Fibroblast of skin of left biceps (primary cell): Measurements from ENCODE around the gene PAIP1.
"Not testable (repeated sequence)": the region's sequence is repeated elsewhere in the genome, so short reads cannot be mapped to it uniquely, and the experiment has no call there.

Experiments used
- DNase-seq, 2 experiments: peaks; one replicate each; pipeline ENCODE4 v3.0.0-alpha.2; 2013; ENCODE audit warnings: low read depth in 2 of 2

Gene PAIP1

DNA sequence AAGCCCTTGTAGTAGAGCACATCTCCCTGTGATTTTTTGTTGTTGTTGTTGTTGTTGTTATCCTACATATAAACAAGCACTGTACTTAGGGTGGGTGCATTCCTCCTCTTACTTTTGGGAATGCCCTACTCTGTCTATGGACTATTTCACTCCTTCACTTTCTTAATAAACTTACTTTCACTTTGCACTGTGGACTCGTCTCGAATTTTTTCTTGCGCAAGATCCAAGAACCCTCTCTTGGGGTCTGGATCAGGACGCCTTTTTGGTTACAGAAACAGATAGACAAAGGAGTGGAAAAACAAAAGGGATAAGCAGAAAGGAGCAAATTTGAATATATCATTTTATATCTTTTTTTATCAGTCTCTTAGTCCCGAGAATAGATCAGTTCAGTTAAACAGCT is 14.4 kb upstream of the PAIP1 start:
- DNase-seq: no peak

DNA sequence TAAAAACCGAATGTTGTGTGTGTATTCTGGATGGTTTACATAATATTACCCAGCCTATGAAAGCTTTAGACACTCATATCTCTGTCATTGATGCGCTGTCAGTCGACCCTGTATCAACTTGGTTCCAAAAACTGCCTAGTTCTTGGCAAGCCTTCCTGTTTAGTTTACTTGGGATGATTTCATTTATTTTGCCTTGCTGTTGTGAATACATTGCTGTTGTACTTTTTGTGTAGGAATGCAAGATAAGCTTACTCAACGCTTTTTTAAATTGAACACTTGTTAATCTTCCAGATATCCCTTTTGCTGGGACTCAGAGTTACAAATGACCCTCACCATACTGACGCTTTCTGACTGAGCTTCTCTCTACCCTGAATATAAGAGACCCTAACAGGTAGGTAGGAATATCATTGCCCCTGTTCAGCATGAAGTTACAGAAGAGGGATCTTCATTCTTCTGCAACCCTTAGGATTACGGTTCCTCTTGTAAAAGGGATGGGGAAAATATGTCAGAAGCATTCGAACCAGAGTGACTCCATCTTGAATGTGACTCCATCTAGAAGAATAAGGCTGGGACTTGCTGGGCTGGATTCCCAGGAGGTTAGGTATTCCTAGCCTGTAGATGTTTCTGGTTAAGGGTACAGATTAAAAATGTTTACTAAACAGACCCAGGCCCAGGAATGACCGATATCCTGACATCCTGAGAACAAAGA is 13.7 kb upstream of the PAIP1 start:
- no peak for DNase-seq

DNA sequence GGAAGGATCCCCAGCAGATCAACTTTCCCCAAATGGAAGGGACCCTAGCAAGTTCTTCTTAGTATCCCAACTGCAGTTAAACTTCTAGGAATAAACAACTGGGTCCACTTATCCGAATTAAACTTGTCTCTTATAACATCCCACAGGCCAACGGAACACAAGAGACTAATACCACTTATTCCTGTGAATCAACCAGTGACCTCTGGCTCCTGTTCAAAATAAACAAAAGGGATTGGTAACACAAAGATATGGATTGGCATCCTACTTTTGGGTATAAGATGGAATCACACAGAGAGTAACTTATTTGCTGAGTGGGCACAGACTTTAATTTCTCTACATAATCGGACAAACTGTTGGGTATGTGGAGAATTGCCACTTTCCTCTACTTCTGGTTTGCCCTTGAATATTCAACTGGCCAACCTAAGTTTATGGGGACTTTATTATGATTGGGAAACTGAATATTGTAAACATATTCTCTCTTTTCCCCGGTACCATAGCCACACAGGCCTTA is 12.4 kb upstream of the PAIP1 start:
- DNase-seq: no peak

GRCh38 chr5:43567967-43568366 is 11.1 kb upstream of the PAIP1 start:
- DNase-seq: no peak

DNA sequence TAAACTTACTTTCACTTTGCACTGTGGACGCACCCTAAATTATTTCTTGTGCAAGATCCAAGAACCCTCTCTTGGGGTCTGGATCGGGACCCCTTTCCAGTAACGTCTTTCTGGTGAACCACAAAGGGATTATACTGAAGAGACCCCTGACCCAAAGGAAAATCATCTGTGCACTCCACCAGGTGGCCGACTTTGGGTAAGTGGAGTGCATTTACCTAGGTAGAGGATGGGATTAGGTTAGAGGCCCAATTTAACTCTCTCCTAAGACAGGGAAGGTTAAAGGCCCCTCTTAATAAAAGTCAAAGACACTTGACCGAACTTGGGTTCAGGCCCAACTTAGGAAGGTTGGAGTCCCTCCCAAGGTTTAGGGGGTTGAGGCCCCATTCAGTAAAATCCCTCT is 8.2 kb upstream of the PAIP1 start:
- DNase-seq: no peak

DNA sequence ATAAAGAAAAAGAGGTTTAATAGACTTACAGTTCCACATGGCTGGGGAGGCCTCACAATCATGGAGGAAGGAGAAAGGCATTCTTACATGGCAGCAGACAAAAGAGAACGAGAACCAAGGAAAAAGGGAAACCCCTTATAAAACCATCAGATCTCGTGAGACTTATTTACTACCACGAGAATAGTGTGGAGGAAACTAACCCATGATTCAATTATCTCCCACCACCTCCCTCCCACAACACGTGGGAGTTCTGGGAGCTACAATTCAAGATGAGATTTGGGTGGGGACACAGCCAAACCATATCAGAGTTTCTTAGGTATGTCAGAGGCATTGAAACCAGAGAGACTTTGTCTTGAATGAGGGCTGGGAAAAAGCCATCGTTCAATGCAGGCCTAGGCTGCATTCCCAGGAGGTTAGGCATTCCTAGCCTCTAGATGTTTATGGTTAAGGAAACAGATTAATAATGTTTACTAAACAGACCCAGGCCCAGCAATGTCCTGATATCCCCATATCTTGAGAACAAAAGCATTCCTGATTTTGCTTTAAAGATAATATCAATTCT is 7.5 kb upstream of the PAIP1 start:
- DNase-seq: no peak

GRCh38 chr5:43563321-43563720 is 6.4 kb upstream of the PAIP1 start:
- DNase-seq: no peak

- peak; percentile 37 to 49 for DNase-seq
Measured at GRCh38 chr5:43561356-43561755, 4.5 kb upstream of the PAIP1 start.

DNA sequence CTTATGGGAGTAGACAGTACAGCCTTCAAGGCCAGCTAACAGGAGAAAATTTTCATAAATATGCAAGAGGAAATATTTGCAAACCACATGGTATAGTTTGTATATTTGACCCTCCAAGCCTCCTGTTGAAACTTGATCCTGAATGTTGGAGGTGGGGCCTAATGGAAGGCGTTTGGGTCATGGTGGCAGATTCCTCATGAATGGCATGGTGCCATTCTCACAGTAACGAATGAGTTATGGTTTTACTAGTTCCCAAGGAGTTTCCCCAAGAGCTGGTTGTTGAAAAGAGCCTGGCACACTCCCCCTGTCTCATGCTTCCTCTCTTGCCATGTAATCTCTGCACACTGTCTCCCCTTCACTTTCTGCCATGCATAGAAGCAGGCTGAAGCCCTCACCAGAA is 3.3 kb upstream of the PAIP1 start:
- peak; percentile 38 for DNase-seq

DNA sequence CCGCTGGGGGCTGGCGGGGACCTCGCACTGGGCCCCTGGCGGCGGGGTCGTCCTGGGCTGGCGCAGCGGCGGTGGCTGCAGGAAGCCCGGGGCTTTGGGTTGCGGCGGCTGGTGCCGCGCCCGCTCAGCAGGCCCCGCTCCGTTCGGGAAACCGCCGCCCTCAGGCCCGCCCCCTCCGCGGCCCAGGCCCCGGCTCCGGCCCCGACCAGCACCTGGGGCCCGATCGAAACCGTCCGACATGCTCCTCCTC is 345 bp downstream of the PAIP1 start:
- not testable (repeated sequence) for DNase-seq

DNA sequence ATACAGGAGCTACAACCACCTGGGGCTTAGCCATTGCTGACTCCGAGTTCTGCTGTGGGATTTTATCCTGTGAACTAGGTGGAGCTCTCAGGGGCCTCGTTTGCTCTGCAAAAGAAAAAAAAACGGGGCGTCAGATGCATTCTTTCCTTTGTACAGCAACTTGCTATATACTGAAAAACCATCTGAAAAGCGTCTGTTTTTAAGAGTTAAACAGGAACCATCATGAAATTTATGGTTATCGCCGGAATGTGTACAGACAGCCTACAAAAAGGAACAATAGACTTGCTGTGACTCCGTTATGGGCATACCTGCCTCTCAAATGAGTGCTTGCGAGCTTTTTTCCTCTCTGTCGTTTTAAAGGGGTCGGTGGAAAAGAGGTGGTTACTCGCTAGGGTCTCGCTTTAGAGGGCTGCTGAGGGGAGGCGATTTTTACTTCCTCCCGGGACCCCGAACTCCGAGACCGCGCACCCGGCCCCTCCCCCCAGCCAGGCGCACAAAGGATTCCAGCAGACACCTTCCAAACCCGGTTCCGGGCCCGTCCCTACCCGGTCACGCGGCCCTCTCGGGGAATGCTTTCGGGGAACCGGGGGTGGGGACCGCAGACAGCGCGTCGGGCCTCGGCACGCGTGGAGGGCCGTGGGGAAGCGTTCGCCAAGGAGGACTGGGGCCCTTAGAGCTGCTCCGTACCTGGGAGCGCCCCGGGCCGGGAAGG is 826 bp downstream of the PAIP1 start:
- no peak for DNase-seq

DNA sequence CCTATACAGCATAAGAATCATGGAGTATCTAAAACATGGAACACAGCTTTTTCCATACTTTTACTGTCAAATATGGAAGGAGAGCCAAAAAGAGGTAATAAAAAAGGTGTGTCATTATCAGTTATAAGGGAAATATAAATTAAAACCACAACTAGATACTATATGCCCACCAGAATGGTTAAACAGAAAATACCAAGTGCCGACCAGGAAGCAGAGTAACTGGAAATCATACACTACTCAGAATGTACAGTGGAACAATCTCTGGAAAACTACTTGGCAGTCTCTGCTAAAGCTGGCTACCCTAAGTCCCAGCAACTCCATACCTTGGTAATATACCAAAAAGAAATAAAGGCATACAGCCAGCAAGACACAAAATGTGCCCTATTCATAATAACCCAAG is 2.4 kb downstream of the PAIP1 start:
- DNase-seq: no peak

- no peak for DNase-seq
Measured at GRCh38 chr5:43553381-43553780, 3.5 kb downstream of the PAIP1 start.

DNA sequence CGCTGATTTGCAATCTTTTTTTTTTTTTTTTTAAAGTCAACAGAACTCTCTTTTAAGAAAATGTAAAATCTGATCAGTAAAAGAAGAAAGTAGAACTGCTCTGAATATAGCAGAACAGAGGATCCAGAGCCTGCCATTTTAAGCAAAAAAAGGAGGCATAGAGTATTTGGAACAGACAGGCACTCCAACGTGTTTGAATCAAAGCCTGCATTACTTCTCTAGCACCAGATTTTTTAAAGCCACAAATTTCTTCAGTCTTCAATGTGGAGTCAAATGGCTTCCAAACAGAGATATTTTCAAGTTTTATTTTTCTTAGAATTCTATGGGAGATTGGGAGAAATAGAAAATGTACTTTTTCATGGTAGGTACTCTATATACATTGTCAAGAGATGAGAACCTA is 5.1 kb downstream of the PAIP1 start:
- DNase-seq: no peak

DNA sequence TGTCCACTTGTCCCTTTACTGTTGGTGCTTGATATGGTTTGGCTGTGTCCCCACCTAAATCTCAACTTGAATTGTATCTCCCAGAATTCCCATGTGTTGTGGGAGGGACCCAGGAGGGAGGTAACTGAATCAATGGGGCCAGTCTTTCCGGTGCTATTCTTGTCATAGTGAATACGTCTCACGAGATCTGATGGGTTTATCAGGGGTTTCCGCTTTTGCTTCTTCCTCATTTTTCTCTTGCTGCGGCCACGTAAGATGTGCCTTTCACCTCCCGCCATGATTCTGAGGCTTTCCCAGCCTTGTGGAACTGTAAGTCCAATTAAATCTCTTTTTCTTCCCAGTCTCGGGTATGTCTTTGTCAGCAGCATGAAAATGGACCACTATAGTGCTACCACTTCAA is 7.6 kb downstream of the PAIP1 start:
- DNase-seq: not testable (repeated sequence)

- no peak for DNase-seq
Measured at GRCh38 chr5:43548358-43548757, 8.5 kb downstream of the PAIP1 start.

- no peak for DNase-seq
Measured at GRCh38 chr5:43547532-43547931, 9.3 kb downstream of the PAIP1 start.

GRCh38 chr5:43543434-43543833 is 13.4 kb downstream of the PAIP1 start:
- no peak for DNase-seq

GRCh38 chr5:43540746-43541145 is 16.1 kb downstream of the PAIP1 start:
- no peak for DNase-seq

DNA sequence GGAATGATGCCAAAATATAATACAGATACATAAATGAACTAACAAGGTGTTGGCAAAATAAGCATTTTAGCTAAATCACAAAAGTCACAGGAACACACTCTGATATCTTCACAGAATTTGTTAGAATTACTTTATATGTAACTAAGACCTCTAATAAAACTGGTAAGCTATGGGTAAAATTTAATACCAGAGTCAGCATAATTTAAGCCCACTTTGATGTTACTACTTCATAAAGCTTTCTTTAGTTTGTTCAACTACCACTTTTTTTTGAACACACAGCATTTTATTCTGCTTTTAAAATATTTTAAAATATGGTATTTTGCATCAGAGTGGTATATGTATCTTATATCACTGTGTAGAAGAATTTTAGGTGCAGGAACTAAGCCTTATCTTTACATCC is 19.9 kb downstream of the PAIP1 start:
- no peak for DNase-seq

GRCh38 chr5:43533646-43534045 is 23.2 kb downstream of the PAIP1 start:
- no peak for DNase-seq

DNA sequence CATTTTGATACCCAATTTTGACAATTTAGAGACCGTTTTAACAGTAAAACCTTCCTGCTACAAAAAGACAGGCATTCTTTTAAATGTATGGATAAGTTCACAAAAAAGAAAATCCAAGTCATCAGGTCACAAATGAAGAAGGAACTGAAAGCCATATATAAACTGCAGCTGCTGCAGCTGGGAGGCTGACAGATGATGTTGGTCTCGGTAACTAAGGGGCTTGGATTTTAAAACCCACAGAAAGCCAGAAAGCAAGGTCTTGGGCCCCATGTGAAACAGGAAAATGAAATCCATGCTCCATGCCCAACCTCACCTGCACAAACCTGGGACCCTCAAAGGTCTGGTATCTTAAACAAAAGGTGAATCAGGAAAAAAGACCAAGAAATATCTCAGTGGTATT is 26.2 kb downstream of the PAIP1 start:
- DNase-seq: no peak

DNA sequence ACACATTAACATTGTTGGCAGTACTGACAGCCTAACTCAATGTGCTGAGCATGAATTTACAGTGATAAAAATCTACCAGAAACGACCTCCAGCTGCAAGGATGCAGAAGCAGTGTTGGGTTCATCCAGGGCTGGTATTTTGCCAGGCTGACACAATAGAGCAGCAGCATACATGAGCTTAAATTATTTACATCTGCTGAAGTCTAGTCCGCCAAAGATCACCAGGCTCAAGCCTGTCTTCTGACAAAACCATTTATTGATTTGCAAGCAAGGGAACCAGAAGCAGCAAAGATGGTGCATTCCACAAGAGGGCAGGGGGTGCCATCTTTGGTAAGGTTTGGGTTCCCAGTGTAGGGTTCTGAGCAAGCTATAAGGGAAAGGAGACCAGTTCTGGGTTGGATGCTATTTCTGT is 33.2 kb downstream of the PAIP1 start:
- DNase-seq: peak; percentile 15 to 19
